Measurements from ENCODE around the gene SELENON. TPM values are rescaled to one million over a fixed set of nuclear protein-coding genes. Genes with fewer than 3 reads are reported as not detected.

Gene SELENON
- total and polyA plus RNA-seq, 2 of the 13 experiments (the other 11 are each of a cell fraction or from before 2014, with no cell fraction given) = 3.8 to 8.0 TPM

DNA sequence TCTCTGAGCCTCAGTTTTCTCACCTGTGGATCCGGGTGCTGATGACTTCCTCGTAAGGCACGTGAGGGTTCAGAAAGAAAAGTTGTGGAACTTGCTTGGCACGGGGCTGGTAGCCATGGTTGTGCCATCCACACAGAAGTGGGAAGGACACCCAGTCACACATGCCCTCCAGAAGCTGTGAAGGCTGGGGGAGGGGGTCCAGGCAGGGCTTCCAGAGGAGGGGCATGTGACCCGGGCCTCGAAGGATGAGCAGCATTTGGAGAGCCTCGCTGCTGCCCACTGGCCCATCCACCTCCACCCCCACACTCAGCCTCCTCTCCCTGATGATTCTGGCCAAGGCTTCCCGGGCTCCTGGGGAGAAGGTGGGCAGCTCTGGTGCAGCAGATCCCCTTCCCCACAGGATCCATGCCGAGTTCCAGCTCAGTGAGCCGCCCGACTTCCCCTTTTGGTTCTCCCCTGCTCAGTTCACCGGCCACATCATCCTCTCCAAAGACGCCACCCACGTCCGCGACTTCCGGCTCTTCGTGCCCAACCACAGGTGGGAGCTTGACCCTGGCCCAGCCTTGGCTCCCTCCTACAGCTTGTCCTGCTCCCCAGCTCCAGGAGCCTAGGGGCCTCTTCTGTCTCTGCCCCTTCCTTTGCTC is 9.4 kb downstream of the SELENON start (continued):
- TF ChIP-seq SATB2 (CRISPR knock-in tag; IDR thresholded peaks at IDR 0.05) (no peak), ZNF232 (CRISPR knock-in tag; IDR thresholded peaks at IDR 0.05; ENCODE audit: borderline replicate concordance) (no peak), FOXJ3 (CRISPR knock-in tag; IDR thresholded peaks at IDR 0.05; ENCODE audit: borderline replicate concordance) (no peak), DNMT3B (CRISPR knock-in tag; conservative IDR thresholded peaks at IDR 0.05) (no peak), ZNF260 (CRISPR knock-in tag; IDR thresholded peaks at IDR 0.05; ENCODE audit: borderline replicate concordance, low read depth) (no peak)

DNA sequence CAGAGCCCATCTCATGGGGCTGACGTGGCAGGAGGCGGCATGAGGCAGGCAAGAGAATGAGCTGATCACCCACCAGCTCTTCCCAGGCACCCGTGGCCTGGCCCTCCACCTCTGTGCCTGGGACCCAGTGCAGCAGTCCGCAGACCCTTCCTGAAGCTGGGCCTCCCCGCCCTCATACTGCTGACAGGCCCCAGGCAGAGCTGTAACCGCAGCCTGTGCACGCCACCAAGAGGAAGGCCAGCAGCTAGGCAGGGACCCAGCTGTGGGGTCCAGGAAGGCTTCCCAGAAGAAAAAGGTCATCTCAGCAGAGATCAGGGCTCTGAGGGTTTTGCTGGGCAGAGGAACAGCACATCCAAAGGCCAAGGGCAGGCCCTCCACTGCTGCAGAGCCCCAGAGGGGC is 9.9 kb downstream of the SELENON start:
- no peak for ATAC-seq
- H3K27ac ChIP-seq (ENCODE audit: extremely low read length, insufficient read depth, low read length) = no peak overlapping the region
- no peak overlapping the region for H2AFZ ChIP-seq (ENCODE audit: low read length)
- H3K4me3 ChIP-seq (replicated peaks in 1 of 3; ENCODE audit: insufficient read depth in 1 of 3, low read depth in 2 of 3, low read length in 3 of 3) = no peak overlapping the region
- TF ChIP-seq KDM6A (CRISPR knock-in tag; IDR thresholded peaks at IDR 0.05; ENCODE audit: low read depth) (no peak), NR2F6 (IDR thresholded peaks at IDR 0.05) (no peak), NR2F6 (CRISPR knock-in tag; IDR thresholded peaks at IDR 0.05) (no peak), KDM3A (CRISPR knock-in tag; IDR thresholded peaks at IDR 0.05; ENCODE audit: low read depth) (no peak), THYN1 (CRISPR knock-in tag; IDR thresholded peaks at IDR 0.05; ENCODE audit: borderline replicate concordance, low read depth) (no peak), MBNL3 (CRISPR knock-in tag; conservative IDR thresholded peaks at IDR 0.05) (no peak), ASH2L (IDR thresholded peaks at IDR 0.05; ENCODE audit: insufficient read length, low read depth, low read length) (no peak), NBN (conservative IDR thresholded peaks at IDR 0.05) (no peak), KDM4B (CRISPR knock-in tag; IDR thresholded peaks at IDR 0.05) (no peak), ZNF713 (CRISPR knock-in tag; IDR thresholded peaks at IDR 0.05) (no peak), KDM5B (CRISPR knock-in tag; IDR thresholded peaks at IDR 0.05; ENCODE audit: borderline replicate concordance) (no peak), ZNF563 (CRISPR knock-in tag; IDR thresholded peaks at IDR 0.05) (no peak), YEATS4 (CRISPR knock-in tag; IDR thresholded peaks at IDR 0.05; ENCODE audit: borderline replicate concordance) (no peak)
- TF ChIP-seq, protein P1, sequence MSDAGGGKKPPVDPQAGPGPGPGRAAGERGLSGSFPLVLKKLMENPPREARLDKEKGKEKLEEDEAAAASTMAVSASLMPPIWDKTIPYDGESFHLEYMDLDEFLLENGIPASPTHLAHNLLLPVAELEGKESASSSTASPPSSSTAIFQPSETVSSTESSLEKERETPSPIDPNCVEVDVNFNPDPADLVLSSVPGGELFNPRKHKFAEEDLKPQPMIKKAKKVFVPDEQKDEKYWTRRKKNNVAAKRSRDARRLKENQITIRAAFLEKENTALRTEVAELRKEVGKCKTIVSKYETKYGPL (CRISPR knock-in tag; IDR thresholded peaks at IDR 0.05) = no peak
- TF ChIP-seq, protein P2, sequence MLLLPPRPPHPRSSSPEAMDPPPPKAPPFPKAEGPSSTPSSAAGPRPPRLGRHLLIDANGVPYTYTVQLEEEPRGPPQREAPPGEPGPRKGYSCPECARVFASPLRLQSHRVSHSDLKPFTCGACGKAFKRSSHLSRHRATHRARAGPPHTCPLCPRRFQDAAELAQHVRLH (CRISPR knock-in tag; IDR thresholded peaks at IDR 0.05; ENCODE audit: borderline replicate concordance, low read depth) = no peak
- TF ChIP-seq, protein P3, sequence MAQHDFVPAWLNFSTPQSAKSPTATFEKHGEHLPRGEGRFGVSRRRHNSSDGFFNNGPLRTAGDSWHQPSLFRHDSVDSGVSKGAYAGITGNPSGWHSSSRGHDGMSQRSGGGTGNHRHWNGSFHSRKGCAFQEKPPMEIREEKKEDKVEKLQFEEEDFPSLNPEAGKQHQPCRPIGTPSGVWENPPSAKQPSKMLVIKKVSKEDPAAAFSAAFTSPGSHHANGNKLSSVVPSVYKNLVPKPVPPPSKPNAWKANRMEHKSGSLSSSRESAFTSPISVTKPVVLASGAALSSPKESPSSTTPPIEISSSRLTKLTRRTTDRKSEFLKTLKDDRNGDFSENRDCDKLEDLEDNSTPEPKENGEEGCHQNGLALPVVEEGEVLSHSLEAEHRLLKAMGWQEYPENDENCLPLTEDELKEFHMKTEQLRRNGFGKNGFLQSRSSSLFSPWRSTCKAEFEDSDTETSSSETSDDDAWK (CRISPR knock-in tag; IDR thresholded peaks at IDR 0.05) = no peak
- no peaks in the 10 kb centered on the region for H3K27me3 ChIP-seq (ENCODE audit: control insufficient read depth in 1 of 2, insufficient read depth in 2 of 2, low read length in 2 of 2)
- DNase-seq (ENCODE audit: low spot score) = no peak
- intact Hi-C loops (cut with micrococcal nuclease; ENCODE audit: unreplicated experiment) = no loop called here
- no peak overlapping the region for H3K4me2 ChIP-seq (ENCODE audit: low read depth, low read length)
- CTCF ChIA-PET (ENCODE audit: low intra/inter-chr PET ratio, low total read pairs) = interaction anchor here (0.9 to 2.2 kb wide), 3 partner anchors 191 to 306 kb away, joined by 3 to 9 read pairs (median 5); no protein-coding TSS in a partner anchor
- no peaks in the 10 kb centered on the region for H3K9me3 ChIP-seq (ENCODE audit: low read length)
- 83% methylated on average over 3 of the region's 7 CpGs for WGBS (ENCODE audit: low lambda C conversion rate)
- no peak overlapping the region for H3K9ac ChIP-seq (ENCODE audit: insufficient read depth, low read depth, low read length)
- in situ Hi-C loops (cut with HindIII; ENCODE audit: extremely low pct_ligation_motif_present, low pct_unique_long_range_greater_than_20kb) = loop anchor here (25.0 kb wide), 1 partner anchor 198 kb away; the partner anchor contains the start of gene MAN1C1
- no peaks in the 10 kb centered on the region for H4K20me1 ChIP-seq (ENCODE audit: insufficient read depth, low read length)
- FAIRE-seq = no peak
- POLR2A ChIA-PET = interaction anchor here (2.5 kb wide), 1 partner anchor 9 kb away, joined by 10 read pairs; the partner anchor contains the start of gene MTFR1L
- no peaks in the 10 kb centered on the region for H3K4me1 ChIP-seq (ENCODE audit: insufficient read depth, low read length)
- BruUV-seq (replicated peaks) = no TSS peak
- H3K79me2 ChIP-seq (ENCODE audit: insufficient read depth, low read length) = no peaks in the 10 kb centered on the region
- H3K36me3 ChIP-seq (replicated peaks in 1 of 2; ENCODE audit: control insufficient read depth in 1 of 2, insufficient read depth in 2 of 2, low read length in 2 of 2) = no peaks in the 10 kb centered on the region
